B cell (primary cell): ENCODE measurements around the gene CARS2. TPM values are rescaled to one million over a fixed set of nuclear protein-coding genes. Genes with fewer than 3 reads are reported as not detected.

Experiments used
- ATAC-seq: fragments of 200-7000 bp; cut with Tn5 transposase; one replicate; pipeline ENCODE4 v1.10.0; 2021; ENCODE audit warnings: low read depth, mild to moderate bottlenecking, moderate number of reproducible peaks, moderate library complexity
- CTCF ChIA-PET: fragments of 350-600 bp; sonication (Branson Sonifier 250); formaldehyde crosslinking; loops from one replicate; lab custom pipeline; 2021; ENCODE audit warnings: antibody characterized with exemption, inconsistent platforms; lab: Charles Lee
- POLR2A ChIA-PET: fragments of 350-600 bp; sonication (Branson Sonifier 250); formaldehyde crosslinking; loops from one replicate; lab custom pipeline; 2021; ENCODE audit warnings: antibody characterized with exemption; lab: Charles Lee
- DNase-seq: peaks from one replicate; pipeline ENCODE4 v3.0.0; 2013
- H2AFZ ChIP-seq: 2 replicates; pipeline ENCODE4 v1.6.1; 2012; ENCODE audit warnings: mild to moderate bottlenecking, low read depth, low read length; ENCODE audit not compliant: insufficient read depth, poor library complexity, severe bottlenecking
- H3K27ac ChIP-seq, 2 donors: 1 replicate in 1 of 2; 2 replicates in 1 of 2; pipeline ENCODE4 v1.5.1; 2012 to 2013; ENCODE audit warnings: low read length in 2 of 2, mild to moderate bottlenecking in 2 of 2, moderate library complexity in 1 of 2
- H3K27me3 ChIP-seq, 4 experiments: fragments of 200-600 bp in 1 of 4; sonication (generic) in 1 of 4; replicated peaks in 1 of 4; 1 replicate in 2 of 4; 2 replicates in 2 of 4; pipeline versions ENCODE4 v1.6.1 to v1.7.0; 2013 to 2016; ENCODE audit warnings: low read length in 3 of 4, mild to moderate bottlenecking in 2 of 4, mixed read lengths in 1 of 4, moderate library complexity in 1 of 4; ENCODE audit not compliant: insufficient read depth in 4 of 4, control insufficient read depth in 3 of 4; ENCODE audit errors: control extremely low read depth in 1 of 4
- H3K36me3 ChIP-seq, 2 experiments: replicated peaks in 1 of 2; 1 replicate in 1 of 2; 2 replicates in 1 of 2; pipeline versions ENCODE4 v1.6.1 to v1.7.1; 2013; ENCODE audit warnings: low read length in 1 of 2; ENCODE audit not compliant: insufficient read depth in 2 of 2, control insufficient read depth in 1 of 2; ENCODE audit errors: control extremely low read depth in 1 of 2, extremely low read depth in 1 of 2
- H3K4me1 ChIP-seq, 2 donors: fragments of 200-600 bp in 1 of 2; sonication (generic) in 1 of 2; 1 replicate in 1 of 2; 2 replicates in 1 of 2; pipeline versions ENCODE4 v1.5.1 to v1.6.1; 2013 to 2017; ENCODE audit warnings: low read length in 2 of 2; ENCODE audit not compliant: control insufficient read depth in 2 of 2, insufficient read depth in 2 of 2
- H3K4me2 ChIP-seq: replicated peaks from 2 replicates; pipeline ENCODE3; 2012; ENCODE audit warnings: mild to moderate bottlenecking, low read depth, low read length; ENCODE audit not compliant: poor library complexity, severe bottlenecking
- H3K4me3 ChIP-seq, 5 experiments: fragments of 200-600 bp in 1 of 5; sonication (generic) in 1 of 5; 1 replicate in 3 of 5; 2 replicates in 2 of 5; pipeline versions ENCODE4 v1.5.1 to v1.7.0; 2011 to 2016; ENCODE audit warnings: low read length in 4 of 5, mild to moderate bottlenecking in 4 of 5, low read depth in 2 of 5, control low read depth in 1 of 5, moderate library complexity in 1 of 5; ENCODE audit not compliant: insufficient read depth in 1 of 5; ENCODE audit errors: control extremely low read depth in 1 of 5, extremely low read depth in 1 of 5
- H3K79me2 ChIP-seq: fragments of 200-600 bp; sonication (generic); one replicate; pipeline ENCODE4 v1.6.0; 2016; ENCODE audit warnings: low read length; ENCODE audit not compliant: control insufficient read depth, insufficient read depth
- H3K9ac ChIP-seq: fragments of 200-600 bp; sonication (generic); 2 replicates; pipeline ENCODE4 v1.6.1; 2017; ENCODE audit warnings: mild to moderate bottlenecking, low read length, moderate library complexity
- H3K9me3 ChIP-seq, 3 donors: one replicate each; pipeline versions ENCODE4 v1.6.1 to v1.7.1; 2013; ENCODE audit warnings: low read length in 2 of 3; ENCODE audit not compliant: control insufficient read depth in 2 of 3, insufficient read depth in 1 of 3; ENCODE audit errors: control extremely low read depth in 1 of 3
- H4K20me1 ChIP-seq: 2 replicates; pipeline ENCODE4 v1.6.0; 2012; ENCODE audit warnings: mild to moderate bottlenecking, low read length; ENCODE audit not compliant: insufficient read depth, control insufficient read depth, poor library complexity, severe bottlenecking
- H3K27ac Mint-ChIP-seq: one replicate; pipeline ENCODE4 v1.8.0; 2021; ENCODE audit warnings: mixed read lengths
- H3K27me3 Mint-ChIP-seq: one replicate; pipeline ENCODE4 v1.8.0; 2021; ENCODE audit warnings: mixed read lengths
- H3K4me1 Mint-ChIP-seq: one replicate; pipeline ENCODE4 v1.8.0; 2021; ENCODE audit warnings: mixed read lengths
- H3K4me3 Mint-ChIP-seq: one replicate; pipeline ENCODE4 v1.8.0; 2021; ENCODE audit warnings: mixed read lengths
- H3K9me3 Mint-ChIP-seq: one replicate; pipeline ENCODE4 v1.8.0; 2022; ENCODE audit warnings: mixed read lengths; ENCODE audit not compliant: insufficient read depth
- CTCF ChIP-seq: fragments of 200-600 bp; IDR thresholded peaks from one replicate; pipeline ENCODE4 v1.8.0; 2022; ENCODE audit warnings: antibody characterized with exemption, mild to moderate bottlenecking
- EZH2 ChIP-seq: IDR thresholded peaks from 2 replicates; pipeline ENCODE4 v1.6.1; 2012; ENCODE audit warnings: borderline replicate concordance, low read depth, mild to moderate bottlenecking, moderate library complexity, low read length; ENCODE audit not compliant: insufficient read depth, poor library complexity, severe bottlenecking
- WGBS: methylation state at CpG from one replicate; pipeline ENCODE4 v1.1.5; 2013; ENCODE audit warnings: missing lambda C conversion rate; ENCODE audit not compliant: insufficient coverage; 5-methylcytosine and 5-hydroxymethylcytosine counted together
- intact Hi-C: fragments of 100-400 bp; cut with micrococcal nuclease; formaldehyde crosslinking; loops from one replicate; pipeline ENCODE4 v1.10.0; 2022
- polyA plus RNA-seq: library from polyadenylated mRNA; depleted of rRNA; stranded (reverse); fragments of >200 nt; gene quantifications from 2 replicates; pipeline ENCODE4 v1.2.3, GENCODE V29; 2012
- total RNA-seq, 2 donors: library from RNA; stranded (reverse); fragments of 120-200 nt in 1 of 2; gene quantifications; 1 replicate in 1 of 2; 2 replicates in 1 of 2; pipeline versions ENCODE4 v1.2.3 to v1.2.4, GENCODE V29; 2013 to 2022

The CARS2 gene
- total and polyA plus RNA-seq, 2 donors (not counting 1 experiment from before 2014, with no cell fraction given), result 154 to 188 TPM

GRCh38 chr13:110600261-110600819 is 105.6 kb downstream of the CARS2 start:
- intact Hi-C loops, result no loop called here
- Histone ChIP-seq H3K36me3 (no peaks in the 10 kb centered on the region), H2AFZ (no peak overlapping the region), H3K27me3 (peaks cover 0 to 3% (median 0%) of the 10 kb centered on the region in 4 experiments), H3K9me3 (no peaks in the 10 kb centered on the region), H3K4me3 (no peak overlapping the region), H3K4me2 (no peak overlapping the region), H3K9ac (no peak overlapping the region), H4K20me1 (no peaks in the 10 kb centered on the region), H3K27ac (no peak overlapping the region), H3K4me1 (no peaks in the 10 kb centered on the region), H3K79me2 (no peaks in the 10 kb centered on the region)
- H3K9me3 Mint-ChIP-seq, result no peaks in the 10 kb centered on the region
- 85% methylated on average over 10 of the region's 10 CpGs for WGBS
- CTCF ChIA-PET, result no interaction called here
- ATAC-seq (no peak), DNase-seq (no peak)
- POLR2A ChIA-PET, result no interaction called here
- H3K27me3 Mint-ChIP-seq, result peaks cover 6% of the 10 kb centered on the region
- no peaks in the 10 kb centered on the region for H3K4me1 Mint-ChIP-seq
- H3K4me3 Mint-ChIP-seq, result no peak overlapping the region
- TF ChIP-seq CTCF (no peak), EZH2 (no peak)
- no peak overlapping the region for H3K27ac Mint-ChIP-seq

GRCh38 chr13:110597041-110597689 is 108.8 kb downstream of the CARS2 start:
- H3K27ac ChIP-seq, result no peak overlapping the region
- H3K9ac ChIP-seq, result no peak overlapping the region
- Mint-ChIP-seq H3K27ac (no peak overlapping the region), H3K4me1 (peaks cover 4% of the 10 kb centered on the region), H3K27me3 (peaks cover 6% of the 10 kb centered on the region), H3K4me3 (no peak overlapping the region), H3K9me3 (no peaks in the 10 kb centered on the region)
- H3K36me3 ChIP-seq, result no peaks in the 10 kb centered on the region
- no peaks in the 10 kb centered on the region for H3K9me3 ChIP-seq
- DNase-seq (no peak), ATAC-seq (no peak)
- no peaks in the 10 kb centered on the region for H3K4me1 ChIP-seq
- ChIA-PET POLR2A (interaction anchor here (0.6 kb wide), 1 partner anchor 295 kb away, joined by 3 read pairs; no protein-coding TSS in a partner anchor), CTCF (interaction anchor here (1.4 to 1.8 kb wide), 4 partner anchors 47 to 470 kb away, joined by 4 to 11 read pairs (median 6); no protein-coding TSS in a partner anchor)
- H4K20me1 ChIP-seq, result no peaks in the 10 kb centered on the region
- no peak overlapping the region for H2AFZ ChIP-seq
- H3K79me2 ChIP-seq, result no peaks in the 10 kb centered on the region
- H3K4me3 ChIP-seq, result no peak overlapping the region
- no peak for TF ChIP-seq CTCF
- TF ChIP-seq EZH2, result no peak
- peaks cover 0 to 1% (median 0%) of the 10 kb centered on the region in 4 experiments for H3K27me3 ChIP-seq
- no peak overlapping the region for H3K4me2 ChIP-seq
- intact Hi-C loops, result loop anchor here (10.0 kb wide), 1 partner anchor 468 kb away; no protein-coding TSS in a partner anchor
- 87% methylated on average over 9 of the region's 16 CpGs for WGBS
